Liver (tissue), 9 donors: ENCODE results near the gene KPNA5. TPM values are rescaled to one million over a fixed set of nuclear protein-coding genes. Genes with fewer than 3 reads are reported as not detected.

Experiments used
- DNase-seq: peaks from one replicate; pipeline ENCODE4 v3.0.0-alpha.2; 2017; ENCODE audit warnings: low spot score
- H3K27ac ChIP-seq, 2 donors: one replicate each; pipeline ENCODE4 v1.7.0; 2013; ENCODE audit warnings: inconsistent platforms in 2 of 2, low read length in 2 of 2, control low read depth in 1 of 2, low read depth in 1 of 2, mild to moderate bottlenecking in 1 of 2
- H3K27me3 ChIP-seq, 4 donors: one replicate each; pipeline versions ENCODE4 v1.6.1 to v1.7.0; 2013; ENCODE audit warnings: low read length in 3 of 4, inconsistent platforms in 1 of 4, mild to moderate bottlenecking in 1 of 4, moderate library complexity in 1 of 4; ENCODE audit not compliant: control insufficient read depth in 4 of 4, insufficient read depth in 4 of 4
- H3K36me3 ChIP-seq, 4 donors: one replicate each; pipeline versions ENCODE4 v1.6.1 to v1.7.0; 2013; ENCODE audit warnings: low read length in 3 of 4, mild to moderate bottlenecking in 3 of 4, low read depth in 1 of 4, moderate library complexity in 1 of 4; ENCODE audit not compliant: control insufficient read depth in 4 of 4, insufficient read depth in 3 of 4
- H3K4me1 ChIP-seq, 4 donors: one replicate each; pipeline versions ENCODE4 v1.6.1 to v1.7.0; 2013; ENCODE audit warnings: low read length in 3 of 4, mild to moderate bottlenecking in 3 of 4, moderate library complexity in 1 of 4; ENCODE audit not compliant: control insufficient read depth in 4 of 4, insufficient read depth in 4 of 4
- H3K4me3 ChIP-seq, 3 donors: one replicate each; pipeline versions ENCODE4 v1.6.1 to v1.7.0; 2013; ENCODE audit warnings: low read length in 3 of 3, control low read depth in 1 of 3, low read depth in 1 of 3, mild to moderate bottlenecking in 1 of 3
- H3K9ac ChIP-seq, 2 donors: one replicate each; pipeline ENCODE4 v1.7.0; 2013; ENCODE audit warnings: low read length in 2 of 2, mild to moderate bottlenecking in 2 of 2, moderate library complexity in 2 of 2, control low read depth in 1 of 2, low read depth in 1 of 2
- H3K9me3 ChIP-seq, 4 donors: one replicate each; pipeline versions ENCODE4 v1.6.1 to v1.7.0; 2013; ENCODE audit warnings: low read length in 3 of 4; ENCODE audit not compliant: control insufficient read depth in 4 of 4
- ATF3 ChIP-seq: IDR thresholded peaks from 2 replicates; pipeline ENCODE4 v1.6.1; 2016; ENCODE audit warnings: antibody characterized with exemption
- CTCF ChIP-seq: fragments of 150-350 bp; IDR thresholded peaks from 2 replicates; pipeline ENCODE4 v1.5.1; 2017; ENCODE audit warnings: improper control_type of control experiment, low read depth, low read length; ENCODE audit not compliant: missing input control
- EGR1 ChIP-seq, 2 donors: IDR thresholded peaks; 2 replicates each; pipeline ENCODE4 v1.6.1; 2016 to 2018; ENCODE audit warnings: antibody characterized with exemption in 2 of 2, low read depth in 2 of 2
- FOXA1 ChIP-seq: IDR thresholded peaks from 2 replicates; pipeline ENCODE4 v1.6.1; 2016; ENCODE audit warnings: antibody characterized with exemption
- FOXA2 ChIP-seq: IDR thresholded peaks from 2 replicates; pipeline ENCODE4 v1.6.1; 2016; ENCODE audit warnings: antibody characterized with exemption
- GABPA ChIP-seq, 2 donors: IDR thresholded peaks in 1 of 2; conservative IDR thresholded peaks in 1 of 2; 2 replicates each; pipeline ENCODE4 v1.6.1; 2016; ENCODE audit warnings: antibody characterized with exemption in 2 of 2, mild to moderate bottlenecking in 1 of 2, moderate library complexity in 1 of 2
- HNF4A ChIP-seq, 2 donors: conservative IDR thresholded peaks; 2 replicates each; pipeline ENCODE4 v1.6.1; 2016; ENCODE audit warnings: antibody characterized with exemption in 2 of 2, mild to moderate bottlenecking in 2 of 2
- HNF4G ChIP-seq: IDR thresholded peaks from 2 replicates; pipeline ENCODE4 v1.6.1; 2016; ENCODE audit warnings: antibody characterized with exemption
- JUND ChIP-seq, 2 donors: IDR thresholded peaks; 2 replicates each; pipeline ENCODE4 v1.6.1; 2016; ENCODE audit warnings: antibody characterized with exemption in 2 of 2
- NR2F2 ChIP-seq: IDR thresholded peaks from 2 replicates; pipeline ENCODE4 v1.6.1; 2016; ENCODE audit warnings: antibody characterized with exemption
- RAD21 ChIP-seq, 2 donors: IDR thresholded peaks; 2 replicates each; pipeline ENCODE4 v1.6.1; 2016; ENCODE audit warnings: antibody characterized with exemption in 2 of 2, mild to moderate bottlenecking in 2 of 2
- REST ChIP-seq: IDR thresholded peaks from 2 replicates; pipeline ENCODE4 v1.6.1; 2016; ENCODE audit warnings: antibody characterized with exemption, mild to moderate bottlenecking
- RXRA ChIP-seq, 2 donors: IDR thresholded peaks; 2 replicates each; pipeline ENCODE4 v1.6.1; 2017 to 2018; ENCODE audit warnings: antibody characterized with exemption in 2 of 2, mild to moderate bottlenecking in 1 of 2
- SP1 ChIP-seq: IDR thresholded peaks from 2 replicates; pipeline ENCODE4 v1.6.1; 2018; ENCODE audit warnings: antibody characterized with exemption, mild to moderate bottlenecking
- TAF1 ChIP-seq: conservative IDR thresholded peaks from 2 replicates; pipeline ENCODE4 v1.6.1; 2016; ENCODE audit warnings: antibody characterized with exemption, mild to moderate bottlenecking
- YY1 ChIP-seq: IDR thresholded peaks from 2 replicates; pipeline ENCODE4 v1.6.1; 2016; ENCODE audit warnings: antibody characterized with exemption, mild to moderate bottlenecking
- WGBS: extraction: QIAGEN DNeasy Blood & Tissue Kit; methylation state at CpG from one replicate; pipeline ENCODE4 v1.1.7; 2013; 5-methylcytosine and 5-hydroxymethylcytosine counted together
- polyA plus RNA-seq, 2 donors: library from polyadenylated mRNA; stranded (reverse) in 1 of 2; unstranded in 1 of 2; fragments of 200-250 nt in 1 of 2; fragments of >200 nt in 1 of 2; fragmentation: Nextera tagmentation in 1 of 2; extraction: Ambion mirVana in 1 of 2; gene quantifications; one replicate each; pipeline versions ENCODE4 v1.2.1 to v1.2.3, GENCODE V29; 2013 to 2015
- total RNA-seq, 2 donors: library from RNA; depleted of rRNA; stranded (reverse); fragments of >200 nt; gene quantifications; one replicate each; pipeline ENCODE4 v1.2.3, GENCODE V29; 2014
- TF ChIP-seq, protein P1 (sequence below): IDR thresholded peaks from 2 replicates; pipeline ENCODE4 v1.6.1; 2016; ENCODE audit warnings: antibody characterized with exemption
- TF ChIP-seq, protein P2 (sequence below): IDR thresholded peaks from 2 replicates; pipeline ENCODE4 v1.6.1; 2016; ENCODE audit warnings: antibody characterized with exemption
- donor health status: healthy.
- donor health status: healthy.
- donor health status: healthy.
- donor health status: healthy.
- donor health status: healthy.

KPNA5 gene
- total and polyA plus RNA-seq, 4 donors, result 0.63 to 3.6 (median 2.3) TPM

DNA sequence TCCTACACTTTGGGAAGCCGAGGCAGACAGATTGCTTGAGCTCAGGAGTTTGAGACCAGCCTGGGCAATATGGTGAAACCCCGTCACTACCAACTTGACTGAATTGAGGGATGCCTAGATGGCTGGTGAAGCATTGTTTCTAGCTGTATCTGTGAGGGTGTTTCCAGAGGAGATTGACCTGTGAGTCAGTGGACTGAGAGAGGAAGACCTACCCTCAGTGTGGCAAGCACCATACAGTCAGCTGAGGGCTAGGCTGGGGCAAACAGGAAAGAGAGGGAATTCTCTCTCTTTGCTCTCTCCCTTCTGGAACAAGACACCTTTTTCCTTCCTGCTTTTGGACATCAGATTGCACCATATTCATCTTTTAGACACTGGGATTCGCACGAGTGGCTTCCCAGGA is 8.7 kb upstream of the KPNA5 start:
- H3K27ac ChIP-seq, result no peak overlapping the region
- peaks cover 0 to 4% (median 3%) of the 10 kb centered on the region in 4 donors for H3K4me1 ChIP-seq
- no peaks in the 10 kb centered on the region for H3K9me3 ChIP-seq
- TF ChIP-seq FOXA2 (no peak), NR2F2 (no peak), REST (no peak), EGR1 (IDR thresholded peaks at IDR 0.05; ENCODE audit: low read depth in 2 of 2) (no peak), SP1 (no peak), RXRA (IDR thresholded peaks at IDR 0.05) (no peak), RAD21 (IDR thresholded peaks at IDR 0.05) (no peak), TAF1 (no peak), FOXA1 (no peak), HNF4G (no peak)
- TF ChIP-seq, protein P1, sequence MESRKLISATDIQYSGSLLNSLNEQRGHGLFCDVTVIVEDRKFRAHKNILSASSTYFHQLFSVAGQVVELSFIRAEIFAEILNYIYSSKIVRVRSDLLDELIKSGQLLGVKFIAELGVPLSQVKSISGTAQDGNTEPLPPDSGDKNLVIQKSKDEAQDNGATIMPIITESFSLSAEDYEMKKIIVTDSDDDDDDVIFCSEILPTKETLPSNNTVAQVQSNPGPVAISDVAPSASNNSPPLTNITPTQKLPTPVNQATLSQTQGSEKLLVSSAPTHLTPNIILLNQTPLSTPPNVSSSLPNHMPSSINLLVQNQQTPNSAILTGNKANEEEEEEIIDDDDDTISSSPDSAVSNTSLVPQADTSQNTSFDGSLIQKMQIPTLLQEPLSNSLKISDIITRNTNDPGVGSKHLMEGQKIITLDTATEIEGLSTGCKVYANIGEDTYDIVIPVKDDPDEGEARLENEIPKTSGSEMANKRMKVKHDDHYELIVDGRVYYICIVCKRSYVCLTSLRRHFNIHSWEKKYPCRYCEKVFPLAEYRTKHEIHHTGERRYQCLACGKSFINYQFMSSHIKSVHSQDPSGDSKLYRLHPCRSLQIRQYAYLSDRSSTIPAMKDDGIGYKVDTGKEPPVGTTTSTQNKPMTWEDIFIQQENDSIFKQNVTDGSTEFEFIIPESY, result no peak
- 90% methylated on average over 4 of the region's 4 CpGs for WGBS
- no peak overlapping the region for H3K4me3 ChIP-seq
- no peak overlapping the region for H3K9ac ChIP-seq
- no peaks in the 10 kb centered on the region for H3K36me3 ChIP-seq
- no peaks in the 10 kb centered on the region for H3K27me3 ChIP-seq
- DNase-seq, result no peak

- no peak overlapping the region for H3K27ac ChIP-seq
- 98% methylated on average over 1 of the region's 1 CpG for WGBS
- DNase-seq, result no peak
- H3K9ac ChIP-seq, result no peak overlapping the region
- H3K4me1 ChIP-seq, result peaks cover 0 to 4% (median 0%) of the 10 kb centered on the region in 4 donors
- no peaks in the 10 kb centered on the region for H3K27me3 ChIP-seq
- TF ChIP-seq SP1 (no peak), JUND (IDR thresholded peaks at IDR 0.05) (no peak), NR2F2 (no peak), FOXA1 (no peak), RXRA (IDR thresholded peaks at IDR 0.05) (no peak), HNF4G (no peak), GABPA (IDR thresholded peaks at IDR 0.05 in 1 of 2, conservative IDR thresholded peaks at IDR 0.05 in 1 of 2) (no peak), REST (no peak), YY1 (no peak), TAF1 (no peak), FOXA2 (no peak), RAD21 (IDR thresholded peaks at IDR 0.05) (no peak), HNF4A (conservative IDR thresholded peaks at IDR 0.05) (no peak), ATF3 (no peak), CTCF (no peak), EGR1 (IDR thresholded peaks at IDR 0.05; ENCODE audit: low read depth in 2 of 2) (no peak)
- TF ChIP-seq, protein P1, result no peak
- TF ChIP-seq, protein P2, sequence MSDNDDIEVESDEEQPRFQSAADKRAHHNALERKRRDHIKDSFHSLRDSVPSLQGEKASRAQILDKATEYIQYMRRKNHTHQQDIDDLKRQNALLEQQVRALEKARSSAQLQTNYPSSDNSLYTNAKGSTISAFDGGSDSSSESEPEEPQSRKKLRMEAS, result no peak
- H3K4me3 ChIP-seq, result no peak overlapping the region
- H3K9me3 ChIP-seq, result no peaks in the 10 kb centered on the region
- H3K36me3 ChIP-seq, result no peaks in the 10 kb centered on the region
Measured at GRCh38 chr6:116676021-116676420, 5.0 kb upstream of the KPNA5 start.
